GM03348 (cell line): Measurements from ENCODE around the gene SH3RF3.

Experiments used
- DNase-seq: peaks from one replicate; pipeline ENCODE4 v3.0.0; 2012; ENCODE audit warnings: low spot score

Gene SH3RF3

GRCh38 chr2:109264595-109265328, 135.8 kb downstream of the SH3RF3 start:
- DNase-seq = peak; percentile 73

GRCh38 chr2:109265369-109265768, 136.4 kb downstream of the SH3RF3 start:
- no peak for DNase-seq

GRCh38 chr2:109265953-109266352, 136.9 kb downstream of the SH3RF3 start:
- no peak for DNase-seq

GRCh38 chr2:109266496-109266895, 137.5 kb downstream of the SH3RF3 start:
- DNase-seq = no peak

- no peak for DNase-seq
Observed at GRCh38 chr2:109266998-109267854, 138.2 kb downstream of the SH3RF3 start.

- no peak for DNase-seq
Observed at GRCh38 chr2:109268916-109269315, 139.9 kb downstream of the SH3RF3 start.

GRCh38 chr2:109269706-109270504, 140.9 kb downstream of the SH3RF3 start:
- no peak for DNase-seq

GRCh38 chr2:109270505-109271312, 141.7 kb downstream of the SH3RF3 start:
- no peak for DNase-seq

- DNase-seq = no peak
Observed at GRCh38 chr2:109271920-109272319, 142.9 kb downstream of the SH3RF3 start.

- DNase-seq = no peak
Observed at GRCh38 chr2:109272461-109272860, 143.5 kb downstream of the SH3RF3 start.

- no peak for DNase-seq
Observed at GRCh38 chr2:109275120-109276012, 146.4 kb downstream of the SH3RF3 start.

- DNase-seq = no peak
Observed at GRCh38 chr2:109277406-109277805, 148.4 kb downstream of the SH3RF3 start.

GRCh38 chr2:109279243-109279860, 150.3 kb downstream of the SH3RF3 start:
- no peak for DNase-seq

- DNase-seq = no peak
Observed at GRCh38 chr2:109280804-109281203, 151.8 kb downstream of the SH3RF3 start.

GRCh38 chr2:109282360-109282759, 153.4 kb downstream of the SH3RF3 start:
- DNase-seq = no peak

GRCh38 chr2:109282865-109283264, 153.9 kb downstream of the SH3RF3 start:
- no peak for DNase-seq

GRCh38 chr2:109284826-109285225, 155.8 kb downstream of the SH3RF3 start:
- peak; percentile 61 for DNase-seq

- DNase-seq = no peak
Observed at GRCh38 chr2:109285244-109285651, 156.2 kb downstream of the SH3RF3 start.

- no peak for DNase-seq
Observed at GRCh38 chr2:109287413-109287812, 158.4 kb downstream of the SH3RF3 start.

- no peak for DNase-seq
Observed at GRCh38 chr2:109287838-109288237, 158.8 kb downstream of the SH3RF3 start.
